Common myeloid progenitor, CD34-positive (primary cell): ENCODE data around the gene KRTAP19-5. TPM values are rescaled to one million over a fixed set of nuclear protein-coding genes. Genes with fewer than 3 reads are reported as not detected.
"Not testable (repeated sequence)": the region's sequence is repeated elsewhere in the genome, so short reads cannot be mapped to it uniquely, and the experiment has no call there.

Experiments
- CTCF ChIA-PET: fragments of 350-600 bp; sonication (Branson Sonifier 250); formaldehyde crosslinking; loops from one replicate; lab custom pipeline; 2021; ENCODE audit warnings: antibody characterized with exemption; lab: Charles Lee
- POLR2A ChIA-PET: fragments of 350-600 bp; sonication (Branson Sonifier 250); formaldehyde crosslinking; loops from one replicate; lab custom pipeline; 2021; ENCODE audit warnings: antibody characterized with exemption; lab: Charles Lee
- DNase-seq, 3 donors: peaks; one replicate each; pipeline versions ENCODE4 v3.0.0 to v3.0.0-alpha.2; 2013
- H3K27ac ChIP-seq, 2 experiments: 1 replicate in 1 of 2; 2 replicates in 1 of 2; pipeline ENCODE4 v1.7.0; 2013; ENCODE audit warnings: inconsistent platforms in 2 of 2, low read length in 2 of 2, mild to moderate bottlenecking in 2 of 2, low read depth in 1 of 2, moderate library complexity in 1 of 2; ENCODE audit not compliant: severe bottlenecking in 2 of 2, insufficient read depth in 1 of 2, poor library complexity in 1 of 2
- H3K27me3 ChIP-seq, 5 experiments: replicated peaks in 2 of 5; 1 replicate in 3 of 5; 2 replicates in 2 of 5; pipeline versions ENCODE4 v1.6.1 to v1.7.0; 2013; ENCODE audit warnings: low read length in 4 of 5, mild to moderate bottlenecking in 2 of 5, moderate library complexity in 2 of 5, inconsistent platforms in 1 of 5; ENCODE audit not compliant: insufficient read depth in 5 of 5, control insufficient read depth in 4 of 5
- H3K36me3 ChIP-seq, 4 experiments: 1 replicate in 2 of 4; 2 replicates in 2 of 4; pipeline versions ENCODE4 v1.6.1 to v1.7.0; 2013; ENCODE audit warnings: low read length in 3 of 4, control low read depth in 1 of 4, mild to moderate bottlenecking in 1 of 4; ENCODE audit not compliant: control insufficient read depth in 4 of 4, insufficient read depth in 4 of 4
- H3K4me1 ChIP-seq, 4 experiments: 1 replicate in 3 of 4; 2 replicates in 1 of 4; pipeline versions ENCODE4 v1.6.1 to v1.7.1; 2013; ENCODE audit warnings: low read length in 3 of 4, mild to moderate bottlenecking in 3 of 4, control low read depth in 1 of 4, inconsistent platforms in 1 of 4, moderate library complexity in 1 of 4; ENCODE audit not compliant: control insufficient read depth in 4 of 4, insufficient read depth in 4 of 4; ENCODE audit errors: control extremely low read depth in 1 of 4
- H3K4me3 ChIP-seq, 7 experiments: 1 replicate in 4 of 7; 2 replicates in 3 of 7; pipeline versions ENCODE4 v1.5.1 to v1.7.0; 2013; ENCODE audit warnings: mild to moderate bottlenecking in 7 of 7, low read length in 6 of 7, moderate library complexity in 6 of 7, inconsistent platforms in 2 of 7, low read depth in 2 of 7, control low read depth in 1 of 7; ENCODE audit not compliant: insufficient read depth in 4 of 7, control insufficient read depth in 1 of 7; ENCODE audit errors: extremely low read depth in 1 of 7
- H3K9me3 ChIP-seq, 5 experiments: 1 replicate in 4 of 5; 2 replicates in 1 of 5; pipeline versions ENCODE4 v1.6.1 to v1.7.1; 2013; ENCODE audit warnings: low read length in 4 of 5, mild to moderate bottlenecking in 2 of 5, inconsistent platforms in 1 of 5, low read depth in 1 of 5, moderate library complexity in 1 of 5; ENCODE audit not compliant: control insufficient read depth in 4 of 5, insufficient read depth in 2 of 5; ENCODE audit errors: control extremely low read depth in 1 of 5
- WGBS: methylation state at CpG from one replicate; pipeline ENCODE4 v1.1.5; 2013; ENCODE audit not compliant: insufficient coverage; 5-methylcytosine and 5-hydroxymethylcytosine counted together
- polyA plus RNA-seq: library from polyadenylated mRNA; unstranded; fragments of 120-200 nt; gene quantifications from one replicate; pipeline ENCODE4 v1.2.1, GENCODE V29; 2013

KRTAP19-5 gene
- polyA plus RNA-seq, result not detected

DNA sequence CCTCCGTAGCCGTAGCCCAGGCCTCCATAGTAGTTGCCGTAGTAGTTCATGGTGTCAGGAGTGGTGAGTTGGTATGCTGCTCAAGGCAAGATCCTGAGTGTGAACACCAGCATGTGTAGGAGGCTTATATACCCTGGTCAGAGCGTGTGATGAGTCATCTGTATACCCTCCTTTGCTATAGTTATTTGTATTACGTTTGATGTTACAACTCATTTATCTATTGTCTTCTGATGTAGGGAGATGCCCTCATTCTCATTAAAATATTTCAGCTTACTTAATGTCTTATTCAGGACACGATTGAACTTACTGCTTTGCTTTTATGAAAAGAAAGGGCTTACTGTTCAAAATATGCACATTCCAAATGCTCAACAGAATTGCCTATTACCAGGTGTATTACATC is at the start of gene KRTAP19-5:
TSS of gene KRTAP19-5 (minus strand) at position 101 of the 400 bp plus-strand sequence. CDS start at position 50, 51 bp downstream.
- Histone ChIP-seq H3K27me3 (no peaks in the 10 kb centered on the region), H3K9me3 (no peaks in the 10 kb centered on the region), H3K27ac (no peak within 1 kb of the TSS), H3K4me3 (no peak within 1 kb of the TSS), H3K4me1 (no peaks in the 10 kb centered on the region), H3K36me3 (no peaks in the 10 kb centered on the region)
- no peak for DNase-seq
- ChIA-PET CTCF (no interaction called here), POLR2A (no interaction called here)
- 100% methylated on average over 2 of the region's 6 CpGs for WGBS

DNA sequence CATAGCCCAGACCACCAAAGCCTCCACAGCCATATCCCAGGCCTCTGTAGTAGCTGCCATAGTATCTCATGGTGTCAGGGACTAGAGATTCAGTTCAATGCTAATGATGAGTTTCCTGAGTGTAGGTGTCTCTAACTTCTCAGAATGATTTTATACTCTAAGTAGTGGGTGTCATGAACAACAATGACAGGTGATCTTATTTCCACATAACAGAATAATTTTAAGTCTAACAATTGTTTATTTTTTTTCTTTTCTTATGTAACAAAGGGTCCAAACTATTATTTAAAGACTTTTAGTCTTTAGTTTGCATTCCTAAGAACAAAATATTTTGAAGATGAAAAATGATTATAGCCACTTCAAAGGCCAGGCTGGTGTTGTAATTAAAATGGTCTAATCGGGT is 39.8 kb upstream of the KRTAP19-5 start, which contains the start of gene KRTAP19-6:
TSS of gene KRTAP19-6 (minus strand) at position 101 of the 400 bp plus-strand sequence. CDS start at position 70, 31 bp downstream.
- H3K4me3 ChIP-seq, result no peak within 1 kb of the TSS
- CTCF ChIA-PET, result no interaction called here
- POLR2A ChIA-PET, result no interaction called here
- H3K27me3 ChIP-seq, result no peaks in the 10 kb centered on the region
- no CpG with 5 or more reads among the region's 1 CpG for WGBS
- no peaks in the 10 kb centered on the region for H3K9me3 ChIP-seq
- DNase-seq, result no peak
- no peak within 1 kb of the TSS for H3K27ac ChIP-seq
- no peaks in the 10 kb centered on the region for H3K36me3 ChIP-seq
- H3K4me1 ChIP-seq, result no peaks in the 10 kb centered on the region

DNA sequence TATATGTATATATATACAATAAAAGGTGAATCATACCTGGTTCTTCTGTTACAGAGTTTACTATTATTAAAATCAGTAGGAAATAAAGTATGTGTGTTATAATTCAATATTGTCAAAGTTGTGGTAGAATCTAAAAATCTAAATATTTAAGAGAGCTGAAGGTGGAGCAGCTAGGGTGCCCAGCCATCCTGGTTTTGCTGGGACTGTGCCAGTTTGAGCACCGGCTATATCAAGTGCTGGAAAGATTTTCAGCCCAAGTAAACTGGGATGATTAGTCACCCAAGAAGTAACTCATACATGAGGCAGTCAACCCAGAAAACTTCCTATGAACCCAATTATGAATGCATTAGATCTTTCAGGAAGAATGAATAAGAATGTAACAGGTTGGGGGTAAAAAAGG is 16.9 kb upstream of the KRTAP19-5 start:
- Histone ChIP-seq H3K4me3 (no peak overlapping the region), H3K4me1 (no peaks in the 10 kb centered on the region), H3K36me3 (no peaks in the 10 kb centered on the region), H3K9me3 (no peaks in the 10 kb centered on the region), H3K27ac (no peak overlapping the region), H3K27me3 (no peaks in the 10 kb centered on the region)
- ChIA-PET CTCF (no interaction called here), POLR2A (no interaction called here)
- DNase-seq, result no peak
- WGBS, result 75% methylated on average over 1 of the region's 1 CpG

DNA sequence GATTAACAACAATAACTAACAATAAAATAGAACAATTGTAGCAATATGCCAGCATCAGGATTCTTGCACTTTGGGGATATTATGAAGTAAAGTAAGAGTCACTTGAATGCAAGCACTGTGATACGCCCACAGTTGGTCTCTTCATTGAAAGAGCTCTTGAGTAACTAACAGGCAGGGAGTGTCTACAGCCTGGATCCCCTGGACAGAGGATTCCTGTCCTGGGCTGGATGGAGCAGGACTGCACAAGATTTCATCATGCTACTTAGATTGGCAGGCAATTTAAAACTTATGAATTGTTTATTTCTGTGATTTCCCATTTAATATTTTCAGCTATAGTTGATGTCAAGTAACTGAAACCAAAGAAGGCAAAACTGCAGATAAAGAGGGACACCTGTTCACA is 13.7 kb upstream of the KRTAP19-5 start:
- H3K27ac ChIP-seq, result no peak overlapping the region
- no peaks in the 10 kb centered on the region for H3K27me3 ChIP-seq
- 90% methylated on average over 1 of the region's 1 CpG for WGBS
- H3K36me3 ChIP-seq, result no peaks in the 10 kb centered on the region
- no peak for DNase-seq
- H3K9me3 ChIP-seq, result no peaks in the 10 kb centered on the region
- no peaks in the 10 kb centered on the region for H3K4me1 ChIP-seq
- H3K4me3 ChIP-seq, result no peak overlapping the region
- POLR2A ChIA-PET, result no interaction called here
- CTCF ChIA-PET, result no interaction called here

DNA sequence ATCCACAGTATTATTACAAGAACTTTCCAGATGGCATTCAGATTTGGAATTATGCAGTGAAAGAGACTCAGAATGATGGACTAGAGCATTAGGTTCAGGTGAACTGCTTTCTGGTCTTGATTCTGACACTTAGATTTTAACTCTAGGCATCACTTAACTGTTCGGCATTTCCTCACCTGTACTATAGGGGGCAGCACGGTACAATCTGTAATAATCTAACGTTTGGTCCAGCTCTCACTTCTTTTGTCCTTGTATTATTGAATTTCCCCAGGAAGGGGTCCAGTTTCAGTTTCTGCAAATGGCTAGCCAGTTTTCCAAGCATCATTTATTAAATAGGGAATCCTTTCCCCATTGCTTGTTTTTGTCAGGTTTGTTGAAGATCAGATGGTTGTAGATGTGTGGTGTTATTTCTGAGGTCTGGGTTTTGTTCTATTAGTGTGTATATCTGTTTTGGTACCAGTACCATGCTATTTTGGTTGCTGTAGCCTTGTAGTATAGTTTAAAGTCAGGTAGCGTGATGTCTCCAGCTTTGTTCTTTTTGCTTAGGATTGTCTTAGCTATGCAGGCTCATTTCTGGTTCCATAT is 3.8 kb upstream of the KRTAP19-5 start:
- H3K27me3 ChIP-seq, POLR2A ChIA-PET: not testable (repeated sequence)

DNA sequence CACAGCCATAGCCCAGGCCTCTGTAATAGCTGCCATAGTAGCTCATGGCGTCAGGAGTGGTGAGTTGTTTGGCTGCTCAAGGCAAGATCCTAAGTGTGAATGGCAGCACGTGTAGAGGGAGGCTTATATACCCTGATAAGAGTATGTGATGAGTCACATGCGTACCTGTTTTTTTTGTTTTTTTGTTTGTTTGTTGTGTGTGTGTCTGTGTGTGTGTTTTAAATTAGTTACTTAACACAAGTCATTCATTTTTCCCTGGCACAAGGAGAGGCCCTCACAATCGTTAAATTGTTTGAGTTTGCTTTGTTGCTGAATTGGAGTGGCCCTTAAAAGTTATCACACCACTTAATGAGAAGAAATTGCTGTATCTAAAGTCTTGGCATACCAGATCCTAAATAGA is 4.9 kb downstream of the KRTAP19-5 start, which contains the start of gene KRTAP19-4:
TSS of gene KRTAP19-4 (minus strand) at position 101 of the 400 bp plus-strand sequence. CDS start at position 46, 55 bp downstream.
- 100% methylated on average over 1 of the region's 4 CpGs for WGBS
- Histone ChIP-seq H3K36me3 (no peaks in the 10 kb centered on the region), H3K4me3 (no peak within 1 kb of the TSS), H3K9me3 (no peaks in the 10 kb centered on the region), H3K27ac (no peak within 1 kb of the TSS), H3K27me3 (no peaks in the 10 kb centered on the region), H3K4me1 (no peaks in the 10 kb centered on the region)
- DNase-seq, result no peak
- CTCF ChIA-PET, result no interaction called here
- POLR2A ChIA-PET, result no interaction called here

More for the DNA sequence above, 3.8 kb upstream of the KRTAP19-5 start:
- DNase-seq, H3K9me3 ChIP-seq, CTCF ChIA-PET, H3K27ac ChIP-seq, H3K4me1 ChIP-seq, H3K4me3 ChIP-seq, H3K36me3 ChIP-seq: not testable (repeated sequence)
- WGBS, result 56% methylated on average over 2 of the region's 4 CpGs

DNA sequence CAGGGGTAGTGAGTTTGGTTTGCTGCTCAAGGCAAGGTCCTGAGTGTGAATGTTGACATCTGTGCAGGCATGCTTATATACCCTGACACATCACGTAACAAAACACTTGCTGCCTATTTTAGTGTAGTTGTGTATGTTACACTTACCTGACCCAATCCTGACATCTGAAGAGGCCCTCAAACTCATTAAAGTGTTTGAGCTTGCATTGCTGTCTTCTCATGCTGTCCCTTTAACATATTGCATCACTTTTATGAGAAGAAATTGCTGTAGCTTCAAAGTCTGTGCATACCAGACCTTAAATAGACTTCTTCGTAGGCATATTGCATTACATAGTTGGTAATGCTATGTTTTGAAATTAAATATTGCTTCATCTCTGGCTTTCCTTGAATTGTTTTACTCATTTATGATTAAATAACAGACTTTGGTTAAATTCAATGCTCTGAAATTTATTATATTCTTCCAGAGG is 9.9 kb downstream of the KRTAP19-5 start, which contains the start of gene KRTAP19-3:
TSS of gene KRTAP19-3 (minus strand) at position 51 of the 466 bp plus-strand sequence. CDS start 56 bp downstream, outside the sequence.
- Histone ChIP-seq H3K36me3 (no peaks in the 10 kb centered on the region), H3K4me1 (no peaks in the 10 kb centered on the region), H3K4me3 (no peak within 1 kb of the TSS), H3K27me3 (no peaks in the 10 kb centered on the region), H3K9me3 (peaks cover 0 to 3% (median 0%) of the 10 kb centered on the region in 5 experiments), H3K27ac (no peak within 1 kb of the TSS)
- ChIA-PET POLR2A (no interaction called here), CTCF (no interaction called here)
- 80% methylated on average over 1 of the region's 2 CpGs for WGBS
- no peak for DNase-seq
